GM18517 (cell line): ENCODE measurements around the gene FGF13.

Experiments used
- ATAC-seq: cut with Tn5 transposase; IDR thresholded peaks from one replicate; pipeline ENCODE4 v1.9.1; 2021; ENCODE audit warnings: mild to moderate bottlenecking, moderate library complexity; ENCODE audit not compliant: unreplicated experiment

FGF13 gene

DNA sequence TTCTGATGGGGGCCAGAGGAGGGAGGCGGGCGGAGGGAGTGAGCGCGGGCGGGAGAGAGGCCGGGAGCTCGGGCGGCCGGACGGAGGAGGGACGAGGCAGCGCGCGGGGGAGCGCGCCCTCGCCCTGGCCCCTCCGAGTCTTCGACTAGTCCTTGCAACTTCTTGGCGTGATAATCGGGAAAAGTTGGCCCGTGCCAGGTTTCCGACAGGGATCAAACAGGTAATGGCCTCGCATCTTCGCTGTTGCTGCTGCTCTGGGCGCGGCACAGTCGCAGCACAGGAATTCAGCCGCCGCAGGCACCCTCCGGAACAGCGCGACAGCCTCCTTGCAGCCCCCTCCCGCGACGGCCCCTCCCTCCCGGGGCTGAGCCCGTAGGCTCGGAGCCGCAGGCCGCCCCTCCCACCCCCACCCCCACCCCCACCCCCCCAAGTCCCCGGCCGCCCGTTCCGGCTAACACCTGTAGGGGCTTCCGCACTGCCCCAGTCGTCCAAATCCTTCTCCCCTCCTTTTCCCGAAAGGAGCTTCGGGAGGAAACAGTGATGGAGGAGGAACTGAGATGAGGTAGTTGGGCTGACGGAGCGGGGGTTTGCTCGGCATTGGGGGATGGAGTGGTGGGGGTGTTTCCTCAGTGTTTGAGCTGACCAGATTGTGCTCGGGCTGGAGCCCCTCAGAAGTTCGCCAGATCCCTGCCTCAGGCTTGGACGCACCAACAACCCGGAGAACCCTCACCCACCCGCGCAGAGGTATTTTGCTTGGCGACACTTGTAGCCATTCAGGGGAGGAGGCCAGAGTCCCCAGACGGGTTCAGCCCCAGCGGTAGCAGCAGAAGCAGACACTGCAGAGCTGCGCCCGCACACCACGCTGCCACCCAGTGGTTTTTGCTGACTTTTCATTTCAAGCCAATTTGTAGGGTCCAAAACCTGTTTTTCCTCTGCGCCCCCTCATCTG is at the start of gene FGF13:
Gene FGF13 (minus strand): TSS at position 319 of the 949 bp plus-strand sequence. CDS start 714 bp downstream, outside the sequence.
- no peak for ATAC-seq

DNA sequence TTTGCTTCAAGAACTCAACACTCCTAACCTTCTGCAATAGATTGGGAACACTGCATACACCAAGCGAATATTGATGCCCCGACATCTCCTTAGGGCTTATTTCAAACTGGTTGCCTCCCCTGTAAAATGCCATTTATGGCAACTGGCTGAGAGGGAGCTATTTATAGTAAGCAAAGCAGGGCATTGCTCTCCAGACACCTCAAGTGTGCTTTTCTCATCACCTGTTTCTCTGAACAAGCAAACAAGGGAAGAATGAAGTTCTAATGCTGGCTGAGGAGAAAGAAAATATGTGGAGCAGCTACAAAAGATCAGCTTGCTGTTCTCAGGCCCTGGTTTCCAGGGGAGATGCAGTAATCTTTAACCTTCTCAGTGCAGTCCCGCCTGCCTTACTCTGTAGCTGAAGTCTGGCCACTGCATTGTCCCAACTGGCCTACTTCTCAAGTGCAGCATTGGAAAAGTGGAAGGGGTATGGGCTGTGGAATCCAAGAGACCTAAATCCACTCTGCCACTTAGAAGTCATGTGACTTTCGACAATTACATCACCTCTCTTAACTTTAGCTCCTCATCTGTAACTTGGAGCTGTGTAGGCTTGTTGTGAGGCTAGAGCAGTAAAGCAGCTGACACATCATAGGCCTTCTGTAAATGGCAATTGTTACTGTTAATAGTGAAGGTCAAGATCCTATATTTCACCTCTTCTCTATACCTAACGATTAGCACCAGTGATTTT is 47.9 kb upstream of the FGF13 start:
- ATAC-seq: no peak

DNA sequence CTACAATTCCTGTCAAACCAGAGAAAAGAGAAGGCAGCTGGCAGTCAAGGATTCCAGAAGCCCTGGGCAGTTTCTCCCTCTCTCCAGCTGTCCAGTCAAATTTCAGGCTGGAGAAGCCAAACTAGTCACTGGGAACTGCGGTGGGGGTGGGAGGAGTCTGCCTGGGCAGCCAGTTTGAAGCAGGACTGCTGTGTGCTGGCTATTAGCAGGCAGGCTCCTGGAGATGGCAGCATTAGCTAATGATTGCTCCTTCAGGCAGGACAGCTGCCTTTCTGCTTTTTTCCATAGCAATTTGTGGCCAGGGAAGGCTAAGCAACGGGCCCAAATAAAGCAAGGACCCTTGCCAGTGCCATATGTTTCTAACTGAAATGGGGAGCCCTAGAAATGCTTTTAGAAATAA is 44.7 kb upstream of the FGF13 start:
- ATAC-seq: no peak

DNA sequence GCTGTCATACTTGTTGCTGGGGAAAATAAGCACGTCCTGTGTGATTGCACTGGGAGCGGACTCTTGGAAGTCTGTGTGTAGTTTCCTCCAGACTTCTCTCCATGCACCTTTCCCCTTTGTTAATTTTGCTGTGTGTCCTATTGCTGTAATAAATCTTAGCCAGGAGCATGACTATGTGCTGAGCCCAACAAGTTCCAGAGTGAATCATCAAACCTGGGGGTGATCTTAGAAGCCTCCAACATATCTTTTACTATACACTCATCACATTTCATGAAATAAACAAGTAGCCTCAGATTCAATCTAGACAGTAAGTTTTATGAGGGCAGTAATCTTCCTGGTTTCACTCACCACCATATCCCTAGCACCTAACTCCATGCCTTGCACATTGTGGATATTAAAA is 43.3 kb upstream of the FGF13 start:
- ATAC-seq: no peak

- no peak for ATAC-seq
Measured at GRCh38 chrX:138748480-138748879, 37.0 kb upstream of the FGF13 start.

GRCh38 chrX:138745196-138745595 is 33.7 kb upstream of the FGF13 start:
- ATAC-seq: peak; percentile 70

DNA sequence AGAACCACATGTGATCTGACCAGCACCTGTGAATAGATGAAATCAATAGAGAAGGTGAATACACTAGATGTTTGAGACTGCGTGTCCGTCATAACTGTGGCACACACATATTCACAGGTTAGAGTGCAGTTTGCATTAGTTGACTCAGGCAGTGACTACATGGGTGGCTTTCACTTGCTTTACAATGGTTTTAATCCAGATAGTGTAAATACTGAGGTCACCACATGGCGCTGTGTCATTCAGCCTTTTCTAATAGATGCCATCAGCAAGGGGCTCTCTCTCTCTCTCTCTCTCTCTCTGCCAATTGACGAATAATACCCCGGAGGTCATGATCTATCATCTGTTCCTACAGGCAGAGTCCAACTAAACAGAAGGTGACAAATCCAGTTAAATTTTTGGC is 30.7 kb upstream of the FGF13 start:
- ATAC-seq: no peak

DNA sequence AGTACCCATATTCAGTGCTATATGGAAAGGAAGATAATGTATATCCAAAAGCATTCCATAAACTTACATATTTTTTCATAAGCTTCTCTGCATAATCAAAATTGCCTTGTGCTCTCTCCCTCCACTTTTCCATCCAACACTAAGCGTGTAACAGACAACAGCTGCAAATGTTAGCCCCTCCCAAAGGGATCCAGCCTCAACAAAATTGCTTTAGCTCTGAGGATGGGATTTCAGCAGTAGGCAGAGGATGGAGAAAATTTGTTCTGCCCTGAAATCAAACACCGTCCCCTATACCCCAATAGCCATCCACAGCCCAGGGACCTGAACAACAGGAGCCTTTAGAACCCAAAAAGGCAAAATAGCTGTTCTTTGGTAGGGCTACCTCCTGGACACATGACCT is 28.8 kb upstream of the FGF13 start:
- ATAC-seq: no peak

DNA sequence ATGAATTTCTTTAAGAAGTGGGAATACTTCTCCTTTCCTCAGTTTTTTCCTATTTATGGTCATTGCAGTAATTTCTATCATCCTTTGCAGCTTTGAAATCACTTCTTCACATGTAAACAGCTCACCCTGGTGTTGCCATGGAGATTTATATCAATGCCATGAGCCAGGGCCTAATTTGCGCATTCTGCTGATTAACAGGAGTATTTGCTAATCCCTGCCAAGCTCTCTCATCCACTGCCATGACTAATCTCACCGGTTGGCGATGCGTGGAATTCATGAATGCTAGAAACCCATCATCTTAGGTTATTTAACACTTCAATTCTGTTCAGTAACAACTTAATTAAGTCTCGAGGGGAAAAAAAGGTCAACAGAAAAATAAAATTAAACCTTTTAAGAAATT is 11.8 kb upstream of the FGF13 start:
- ATAC-seq: no peak

DNA sequence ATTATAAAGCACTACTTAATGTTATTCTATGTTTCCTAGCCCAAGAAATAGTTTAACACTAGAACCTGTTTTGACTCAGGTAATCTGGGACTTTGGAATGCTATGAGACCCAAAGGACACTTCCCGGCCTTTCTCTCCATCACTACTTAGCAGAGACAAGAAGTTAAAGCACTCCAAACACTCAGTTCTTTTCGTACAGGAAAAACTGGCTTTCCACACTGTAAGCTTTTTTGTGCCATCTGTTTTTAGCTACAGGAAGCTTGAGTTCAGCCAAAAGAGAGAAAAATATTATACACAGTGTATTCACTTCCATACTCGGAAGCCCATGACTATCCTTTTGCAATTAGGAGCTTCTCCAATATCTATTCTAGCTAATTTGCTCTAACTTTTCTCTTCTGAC is 7.9 kb upstream of the FGF13 start:
- ATAC-seq: no peak

DNA sequence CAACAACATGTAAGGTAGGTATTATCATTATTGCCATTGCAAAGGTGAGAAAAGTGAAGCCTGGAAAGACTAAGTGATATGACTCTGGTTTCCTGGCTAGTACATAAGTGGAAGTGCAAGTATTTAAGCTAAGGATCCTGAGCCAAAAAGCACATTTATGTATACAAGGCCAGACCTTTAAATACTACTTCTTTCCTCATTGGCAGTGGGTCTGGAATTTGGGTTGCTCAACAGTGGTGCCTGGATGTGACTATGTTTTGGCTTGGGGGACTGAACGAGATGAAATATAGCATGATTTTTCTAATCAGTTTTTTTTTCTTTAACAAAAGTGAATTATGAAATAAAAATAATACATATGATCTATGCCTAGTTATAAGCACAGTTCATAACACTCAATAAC is 7.4 kb upstream of the FGF13 start:
- ATAC-seq: no peak

- ATAC-seq: no peak
Measured at GRCh38 chrX:138710866-138711341, 613 bp downstream of the FGF13 start.

DNA sequence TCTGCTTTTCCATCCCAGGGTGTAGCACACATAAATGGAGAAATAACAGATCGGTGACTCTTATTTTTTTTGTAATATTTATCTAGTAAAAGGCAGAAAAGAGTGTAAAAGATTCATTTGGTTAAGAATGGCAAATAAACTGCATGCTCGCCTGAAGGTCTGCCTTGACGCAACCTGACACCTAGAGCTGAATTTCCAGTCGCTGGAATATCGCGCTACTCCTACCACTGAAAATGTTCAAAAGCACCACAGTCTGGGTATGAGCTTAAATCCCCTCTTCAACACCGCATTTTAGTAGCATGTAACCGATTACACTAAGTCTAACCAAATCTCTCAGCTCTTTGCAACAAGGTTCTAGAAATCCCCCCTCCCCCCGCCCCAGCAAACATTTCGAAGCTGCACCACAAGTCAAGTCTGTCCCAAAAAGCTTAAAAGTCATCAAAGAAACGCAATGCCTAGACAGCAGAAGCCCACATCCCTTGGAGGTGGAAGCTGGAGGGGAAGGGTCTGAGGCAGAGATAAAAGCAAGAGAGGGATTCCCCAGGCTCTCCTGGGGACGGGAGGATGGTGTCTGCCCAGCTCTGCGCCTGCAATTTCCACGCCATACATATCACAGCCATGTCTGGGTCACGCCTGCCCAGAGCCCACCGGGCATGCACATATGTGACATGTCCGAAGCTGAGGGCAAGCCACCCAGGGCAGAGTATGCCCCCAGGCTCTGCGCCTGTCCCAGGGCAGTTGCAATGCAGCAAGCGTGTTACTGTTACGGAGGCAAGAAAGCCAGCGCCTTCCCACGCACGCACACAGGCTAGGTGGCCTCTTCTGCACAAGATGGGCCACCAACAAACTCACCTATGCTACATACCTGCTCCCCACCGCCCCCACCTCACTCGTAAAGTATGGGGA is 1.4 kb downstream of the FGF13 start:
- no peak for ATAC-seq

DNA sequence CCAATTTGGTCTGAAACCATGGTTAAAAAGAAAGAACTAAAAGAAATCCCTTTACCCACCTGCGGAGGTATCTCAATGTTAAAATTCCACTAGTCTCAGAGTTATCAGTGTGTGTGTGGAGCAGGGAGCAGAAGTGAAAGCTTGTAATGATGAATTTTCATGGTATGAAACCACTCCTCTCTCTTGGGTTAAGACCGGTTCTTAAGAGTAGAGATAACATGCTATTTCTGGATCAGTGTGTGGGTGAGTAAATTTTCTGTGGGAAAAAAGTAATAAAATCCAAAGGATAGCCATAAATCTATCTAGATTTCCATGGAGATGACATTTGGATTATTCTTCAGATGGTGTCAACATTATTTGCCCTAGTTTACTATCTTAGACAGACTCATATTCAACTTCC is 3.2 kb downstream of the FGF13 start:
- ATAC-seq: no peak

GRCh38 chrX:138704596-138704995 is 6.9 kb downstream of the FGF13 start:
- no peak for ATAC-seq

GRCh38 chrX:138704101-138704500 is 7.4 kb downstream of the FGF13 start:
- no peak for ATAC-seq

GRCh38 chrX:138692591-138692990 is 18.9 kb downstream of the FGF13 start:
- ATAC-seq: no peak

DNA sequence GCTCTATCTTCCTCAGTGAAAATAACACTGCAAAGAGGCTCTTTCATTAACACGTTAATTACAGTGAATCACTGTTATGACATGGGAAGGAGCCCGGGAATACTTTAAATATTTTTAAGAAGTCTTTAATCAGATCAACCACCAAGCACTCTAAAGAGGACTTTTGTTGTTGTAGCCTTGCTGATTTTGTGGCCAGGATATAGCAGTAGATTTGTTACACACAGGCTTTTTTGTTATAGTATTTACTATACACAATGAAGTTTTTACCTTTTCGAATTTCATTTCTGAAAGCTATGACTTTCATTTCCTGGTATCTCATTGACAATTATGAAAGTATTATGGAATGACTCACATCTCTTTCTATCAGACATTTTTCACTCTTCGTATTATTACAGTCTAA is 20.3 kb downstream of the FGF13 start:
- ATAC-seq: no peak

DNA sequence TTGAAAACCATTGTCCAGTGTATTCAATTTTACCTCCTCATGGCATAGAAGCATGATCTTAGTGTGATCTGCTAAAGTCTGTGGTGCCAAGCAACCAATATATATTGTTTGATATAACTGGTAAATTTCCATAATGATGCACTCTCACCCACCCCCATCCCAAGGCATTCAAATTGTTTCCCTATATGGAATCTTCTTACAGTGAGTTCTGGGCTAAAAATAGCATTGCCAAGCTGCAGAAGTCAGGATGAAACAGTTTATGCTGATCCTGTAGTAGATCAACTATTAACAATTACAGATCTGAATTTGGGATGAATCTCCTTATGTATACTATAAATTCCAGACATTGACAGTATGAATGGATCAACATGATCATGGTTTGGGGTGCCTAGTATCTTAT is 20.9 kb downstream of the FGF13 start:
- no peak for ATAC-seq

DNA sequence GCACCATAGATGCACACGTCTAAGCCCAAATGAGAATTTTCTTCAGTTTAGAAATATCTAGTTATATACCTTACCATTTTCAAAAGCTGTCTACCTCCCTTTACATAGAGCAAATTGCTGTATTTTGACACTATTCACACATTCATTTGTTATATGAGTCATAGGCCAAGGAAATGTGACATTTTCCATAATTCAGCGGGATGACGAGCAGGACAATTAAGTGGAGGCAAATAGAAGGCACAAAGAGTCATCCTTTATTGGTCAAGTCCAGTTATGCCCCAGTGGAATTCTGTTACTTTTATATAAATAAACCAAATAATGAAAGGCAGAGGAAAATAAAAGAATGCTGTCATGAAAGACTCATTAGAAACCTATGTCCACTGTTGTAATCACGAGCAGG is 27.9 kb downstream of the FGF13 start:
- ATAC-seq: no peak

- ATAC-seq: no peak
Measured at GRCh38 chrX:138669693-138670092, 41.8 kb downstream of the FGF13 start.
